Fibroblast of lung (primary cell): ENCODE data around the gene MAP1B.

ENCODE experiments used
- EZH2 ChIP-seq: IDR thresholded peaks from 2 replicates; pipeline ENCODE4 v1.5.1; 2012; ENCODE audit warnings: low read length, control low read depth, mild to moderate bottlenecking; ENCODE audit errors: missing control alignments
- TF ChIP-seq, protein P1 (sequence below), 2 donors: IDR thresholded peaks in 1 of 2; conservative IDR thresholded peaks in 1 of 2; 1 replicate in 1 of 2; 2 replicates in 1 of 2; pipeline ENCODE4 v1.5.1; 2011 to 2012; ENCODE audit warnings: low read length in 2 of 2, control low read depth in 1 of 2, inconsistent platforms in 1 of 2, low read depth in 1 of 2, mild to moderate bottlenecking in 1 of 2

DNA sequence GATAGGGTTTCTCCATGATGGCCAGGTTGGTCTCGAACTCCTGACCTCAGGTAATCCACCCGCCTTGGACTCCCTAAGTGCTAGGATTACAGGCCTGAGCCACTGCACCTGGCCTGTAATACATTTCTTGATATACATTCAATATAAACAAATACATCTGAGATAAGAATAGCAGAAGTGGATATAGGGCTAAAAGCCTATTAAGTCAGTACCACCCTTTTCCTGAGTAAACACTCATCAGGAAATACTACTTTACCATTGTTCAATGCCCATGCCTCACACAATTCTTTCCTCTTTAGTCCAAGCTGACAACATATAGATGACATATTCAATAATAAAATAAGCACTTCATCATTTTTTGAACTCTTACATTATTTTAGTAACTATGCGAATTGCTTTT lies 148.0 kb downstream of the MAP1B start:
- TF ChIP-seq, protein P1, sequence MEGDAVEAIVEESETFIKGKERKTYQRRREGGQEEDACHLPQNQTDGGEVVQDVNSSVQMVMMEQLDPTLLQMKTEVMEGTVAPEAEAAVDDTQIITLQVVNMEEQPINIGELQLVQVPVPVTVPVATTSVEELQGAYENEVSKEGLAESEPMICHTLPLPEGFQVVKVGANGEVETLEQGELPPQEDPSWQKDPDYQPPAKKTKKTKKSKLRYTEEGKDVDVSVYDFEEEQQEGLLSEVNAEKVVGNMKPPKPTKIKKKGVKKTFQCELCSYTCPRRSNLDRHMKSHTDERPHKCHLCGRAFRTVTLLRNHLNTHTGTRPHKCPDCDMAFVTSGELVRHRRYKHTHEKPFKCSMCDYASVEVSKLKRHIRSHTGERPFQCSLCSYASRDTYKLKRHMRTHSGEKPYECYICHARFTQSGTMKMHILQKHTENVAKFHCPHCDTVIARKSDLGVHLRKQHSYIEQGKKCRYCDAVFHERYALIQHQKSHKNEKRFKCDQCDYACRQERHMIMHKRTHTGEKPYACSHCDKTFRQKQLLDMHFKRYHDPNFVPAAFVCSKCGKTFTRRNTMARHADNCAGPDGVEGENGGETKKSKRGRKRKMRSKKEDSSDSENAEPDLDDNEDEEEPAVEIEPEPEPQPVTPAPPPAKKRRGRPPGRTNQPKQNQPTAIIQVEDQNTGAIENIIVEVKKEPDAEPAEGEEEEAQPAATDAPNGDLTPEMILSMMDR (conservative IDR thresholded peaks at IDR 0.05 in 1 of 2, IDR thresholded peaks at IDR 0.05 in 1 of 2; ENCODE audit: low read depth in 1 of 2, low read length in 2 of 2), result no peak
- TF ChIP-seq EZH2, result no peak
